HEK293 (cell line): ENCODE measurements around the gene WDR75.

ENCODE experiments used
- BCL11B ChIP-seq: fragments of 450-650 bp; formaldehyde crosslinking; IDR thresholded peaks from 2 replicates; pipeline ENCODE4 v1.5.1; 2016; ENCODE audit warnings: low read depth, missing biosample characterization, missing genetic modification characterization
- EGR2 ChIP-seq: fragments of 450-650 bp; formaldehyde crosslinking; IDR thresholded peaks from 2 replicates; pipeline ENCODE4 v1.5.1; 2016; ENCODE audit warnings: low read depth, missing biosample characterization, missing genetic modification characterization
- FEZF1 ChIP-seq: fragments of 450-650 bp; formaldehyde crosslinking; IDR thresholded peaks from 2 replicates; pipeline ENCODE4 v1.5.1; 2016; ENCODE audit warnings: missing biosample characterization, missing genetic modification characterization
- HOXD13 ChIP-seq: sonication (generic); formaldehyde crosslinking; IDR thresholded peaks from 2 replicates; pipeline ENCODE4 v1.8.0; 2022; ENCODE audit warnings: missing genetic modification reagents, borderline replicate concordance
- IKZF3 ChIP-seq: fragments of 450-650 bp; IDR thresholded peaks from 2 replicates; pipeline ENCODE4 v1.5.0; 2018; ENCODE audit warnings: missing biosample characterization, mild to moderate bottlenecking, missing genetic modification characterization, moderate library complexity
- OVOL3 ChIP-seq: fragments of 450-650 bp; formaldehyde crosslinking; IDR thresholded peaks from 2 replicates; pipeline ENCODE4 v1.5.1; 2016; ENCODE audit warnings: missing biosample characterization, missing genetic modification characterization
- PBX3 ChIP-seq: sonication (generic); formaldehyde crosslinking; IDR thresholded peaks from 2 replicates; pipeline ENCODE4 v1.8.1; 2022; ENCODE audit warnings: mild to moderate bottlenecking, moderate library complexity, missing genetic modification reagents
- SCRT1 ChIP-seq: fragments of 450-650 bp; formaldehyde crosslinking; IDR thresholded peaks from 2 replicates; pipeline ENCODE4 v1.5.1; 2016; ENCODE audit warnings: missing biosample characterization, missing genetic modification characterization, borderline replicate concordance
- ZBTB11 ChIP-seq: fragments of 450-650 bp; formaldehyde crosslinking; conservative IDR thresholded peaks from 2 replicates; pipeline ENCODE4 v1.5.1; 2016; ENCODE audit warnings: low read depth, missing biosample characterization, missing genetic modification characterization
- ZBTB21 ChIP-seq: fragments of 450-650 bp; formaldehyde crosslinking; IDR thresholded peaks from 2 replicates; pipeline ENCODE4 v1.5.1; 2017; ENCODE audit warnings: missing biosample characterization, missing genetic modification characterization
- ZFP37 ChIP-seq: fragments of 450-650 bp; formaldehyde crosslinking; IDR thresholded peaks from 2 replicates; pipeline ENCODE4 v1.5.1; 2016; ENCODE audit warnings: missing biosample characterization, missing genetic modification characterization
- ZNF121 ChIP-seq: fragments of 450-650 bp; formaldehyde crosslinking; IDR thresholded peaks from 2 replicates; pipeline ENCODE4 v1.5.1; 2016; ENCODE audit warnings: missing biosample characterization, missing genetic modification characterization
- ZNF133 ChIP-seq: fragments of 450-650 bp; formaldehyde crosslinking; IDR thresholded peaks from 2 replicates; pipeline ENCODE4 v1.5.1; 2016; ENCODE audit warnings: missing biosample characterization, missing genetic modification characterization
- ZNF174 ChIP-seq: fragments of 450-650 bp; formaldehyde crosslinking; IDR thresholded peaks from 2 replicates; pipeline ENCODE4 v1.5.0; 2017; ENCODE audit warnings: missing biosample characterization, mild to moderate bottlenecking, missing genetic modification characterization
- ZNF292 ChIP-seq: fragments of 450-650 bp; formaldehyde crosslinking; IDR thresholded peaks from 2 replicates; pipeline ENCODE4 v1.5.1; 2016; ENCODE audit warnings: low read depth, missing biosample characterization, missing genetic modification characterization, borderline replicate concordance
- ZNF433 ChIP-seq: fragments of 450-650 bp; formaldehyde crosslinking; IDR thresholded peaks from 2 replicates; pipeline ENCODE4 v1.5.1; 2016; ENCODE audit warnings: missing biosample characterization, missing genetic modification characterization, low read depth
- ZNF501 ChIP-seq: fragments of 450-650 bp; formaldehyde crosslinking; IDR thresholded peaks from 2 replicates; pipeline ENCODE4 v1.5.1; 2016; ENCODE audit warnings: missing biosample characterization, missing genetic modification characterization
- ZNF510 ChIP-seq: fragments of 450-650 bp; formaldehyde crosslinking; IDR thresholded peaks from 2 replicates; pipeline ENCODE4 v1.5.1; 2018; ENCODE audit warnings: mild to moderate bottlenecking, missing genetic modification characterization, missing biosample characterization; ENCODE audit not compliant: insufficient replicate concordance
- ZNF530 ChIP-seq: fragments of 450-650 bp; formaldehyde crosslinking; IDR thresholded peaks from 2 replicates; pipeline ENCODE4 v1.5.1; 2016; ENCODE audit warnings: low read depth, missing biosample characterization, missing genetic modification characterization
- ZNF639 ChIP-seq: fragments of 450-650 bp; formaldehyde crosslinking; IDR thresholded peaks from 2 replicates; pipeline ENCODE4 v1.5.1; 2016; ENCODE audit warnings: missing biosample characterization, missing genetic modification characterization
- ZNF677 ChIP-seq: fragments of 450-650 bp; IDR thresholded peaks from 2 replicates; pipeline ENCODE4 v1.5.0; 2018; ENCODE audit warnings: missing biosample characterization, mild to moderate bottlenecking, missing genetic modification characterization, moderate library complexity
- ZNF776 ChIP-seq: fragments of 450-650 bp; formaldehyde crosslinking; IDR thresholded peaks from 2 replicates; pipeline ENCODE4 v1.5.0; 2017; ENCODE audit warnings: missing biosample characterization, missing genetic modification characterization, borderline replicate concordance
- ZSCAN5A ChIP-seq: fragments of 450-650 bp; formaldehyde crosslinking; IDR thresholded peaks from 2 replicates; pipeline ENCODE4 v1.5.1; 2016; ENCODE audit warnings: missing biosample characterization, missing genetic modification characterization
- TF ChIP-seq, protein P1 (sequence below): fragments of 450-650 bp; formaldehyde crosslinking; IDR thresholded peaks from 2 replicates; pipeline ENCODE4 v1.5.1; 2016; ENCODE audit warnings: missing biosample characterization, missing genetic modification characterization
- TF ChIP-seq, protein P2 (sequence below): fragments of 450-650 bp; formaldehyde crosslinking; IDR thresholded peaks from 2 replicates; pipeline ENCODE4 v1.5.1; 2016; ENCODE audit warnings: missing biosample characterization, missing genetic modification characterization, borderline replicate concordance

The WDR75 gene

DNA sequence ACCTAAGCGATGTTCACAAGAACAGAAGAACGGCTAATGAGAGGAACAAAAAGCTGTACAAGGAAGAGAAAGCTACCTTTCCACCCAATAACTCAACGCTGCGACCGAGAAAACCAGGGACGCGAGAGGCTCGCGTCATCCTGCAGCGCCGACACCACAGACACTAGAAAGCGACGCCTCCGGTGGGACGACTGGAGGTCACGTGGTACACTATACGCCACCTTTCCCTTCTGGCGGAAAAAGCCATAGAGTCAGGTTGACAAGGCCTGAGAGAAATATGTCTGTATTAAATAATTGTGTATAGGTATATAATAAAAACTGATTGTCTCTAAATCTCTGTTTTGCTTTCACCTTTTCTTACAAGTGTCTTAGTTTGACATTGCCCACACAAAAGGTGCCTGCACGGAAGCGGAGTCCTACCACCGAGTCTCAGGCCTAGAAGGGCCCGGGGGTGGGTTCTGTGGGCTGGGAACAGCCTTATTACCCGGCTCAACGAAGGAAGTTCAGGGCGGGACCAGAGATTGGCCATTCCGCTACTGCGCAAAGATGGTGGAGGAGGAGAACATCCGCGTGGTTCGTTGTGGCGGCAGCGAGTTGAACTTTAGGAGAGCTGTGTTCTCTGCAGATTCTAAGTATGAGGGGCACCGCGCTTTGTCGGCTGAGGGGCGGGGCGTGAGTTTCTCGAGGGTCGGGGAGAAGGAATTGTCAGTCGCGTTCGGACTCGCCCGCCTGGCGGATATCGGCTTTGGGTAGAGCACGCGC is at the start of gene WDR75 (continued):
- TF ChIP-seq ZNF677 (tag by site-specific recombination): no peak
- peak; percentile 45 for TF ChIP-seq ZNF501
- no peak for TF ChIP-seq ZSCAN5A
- TF ChIP-seq HOXD13 (CRISPR knock-in tag): no peak
- no peak for TF ChIP-seq ZNF433
- no peak for TF ChIP-seq PBX3
- TF ChIP-seq ZNF776 (tag by site-specific recombination): no peak
- no peak for TF ChIP-seq FEZF1 (tag by site-specific recombination)
- no peak for TF ChIP-seq ZBTB21 (tag by site-specific recombination)
- TF ChIP-seq OVOL3 (tag by site-specific recombination): no peak
- peak; percentile 10; the same call in 1 of the 2 replicates for TF ChIP-seq ZNF639 (tag by site-specific recombination)
- TF ChIP-seq, protein P1, sequence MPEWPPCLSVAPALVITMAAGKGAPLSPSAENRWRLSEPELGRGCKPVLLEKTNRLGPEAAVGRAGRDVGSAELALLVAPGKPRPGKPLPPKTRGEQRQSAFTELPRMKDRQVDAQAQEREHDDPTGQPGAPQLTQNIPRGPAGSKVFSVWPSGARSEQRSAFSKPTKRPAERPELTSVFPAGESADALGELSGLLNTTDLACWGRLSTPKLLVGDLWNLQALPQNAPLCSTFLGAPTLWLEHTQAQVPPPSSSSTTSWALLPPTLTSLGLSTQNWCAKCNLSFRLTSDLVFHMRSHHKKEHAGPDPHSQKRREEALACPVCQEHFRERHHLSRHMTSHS (tag by site-specific recombination): no peak
- no peak for TF ChIP-seq IKZF3 (tag by site-specific recombination)
- TF ChIP-seq ZNF292 (tag by site-specific recombination): no peak
- TF ChIP-seq, protein P2, sequence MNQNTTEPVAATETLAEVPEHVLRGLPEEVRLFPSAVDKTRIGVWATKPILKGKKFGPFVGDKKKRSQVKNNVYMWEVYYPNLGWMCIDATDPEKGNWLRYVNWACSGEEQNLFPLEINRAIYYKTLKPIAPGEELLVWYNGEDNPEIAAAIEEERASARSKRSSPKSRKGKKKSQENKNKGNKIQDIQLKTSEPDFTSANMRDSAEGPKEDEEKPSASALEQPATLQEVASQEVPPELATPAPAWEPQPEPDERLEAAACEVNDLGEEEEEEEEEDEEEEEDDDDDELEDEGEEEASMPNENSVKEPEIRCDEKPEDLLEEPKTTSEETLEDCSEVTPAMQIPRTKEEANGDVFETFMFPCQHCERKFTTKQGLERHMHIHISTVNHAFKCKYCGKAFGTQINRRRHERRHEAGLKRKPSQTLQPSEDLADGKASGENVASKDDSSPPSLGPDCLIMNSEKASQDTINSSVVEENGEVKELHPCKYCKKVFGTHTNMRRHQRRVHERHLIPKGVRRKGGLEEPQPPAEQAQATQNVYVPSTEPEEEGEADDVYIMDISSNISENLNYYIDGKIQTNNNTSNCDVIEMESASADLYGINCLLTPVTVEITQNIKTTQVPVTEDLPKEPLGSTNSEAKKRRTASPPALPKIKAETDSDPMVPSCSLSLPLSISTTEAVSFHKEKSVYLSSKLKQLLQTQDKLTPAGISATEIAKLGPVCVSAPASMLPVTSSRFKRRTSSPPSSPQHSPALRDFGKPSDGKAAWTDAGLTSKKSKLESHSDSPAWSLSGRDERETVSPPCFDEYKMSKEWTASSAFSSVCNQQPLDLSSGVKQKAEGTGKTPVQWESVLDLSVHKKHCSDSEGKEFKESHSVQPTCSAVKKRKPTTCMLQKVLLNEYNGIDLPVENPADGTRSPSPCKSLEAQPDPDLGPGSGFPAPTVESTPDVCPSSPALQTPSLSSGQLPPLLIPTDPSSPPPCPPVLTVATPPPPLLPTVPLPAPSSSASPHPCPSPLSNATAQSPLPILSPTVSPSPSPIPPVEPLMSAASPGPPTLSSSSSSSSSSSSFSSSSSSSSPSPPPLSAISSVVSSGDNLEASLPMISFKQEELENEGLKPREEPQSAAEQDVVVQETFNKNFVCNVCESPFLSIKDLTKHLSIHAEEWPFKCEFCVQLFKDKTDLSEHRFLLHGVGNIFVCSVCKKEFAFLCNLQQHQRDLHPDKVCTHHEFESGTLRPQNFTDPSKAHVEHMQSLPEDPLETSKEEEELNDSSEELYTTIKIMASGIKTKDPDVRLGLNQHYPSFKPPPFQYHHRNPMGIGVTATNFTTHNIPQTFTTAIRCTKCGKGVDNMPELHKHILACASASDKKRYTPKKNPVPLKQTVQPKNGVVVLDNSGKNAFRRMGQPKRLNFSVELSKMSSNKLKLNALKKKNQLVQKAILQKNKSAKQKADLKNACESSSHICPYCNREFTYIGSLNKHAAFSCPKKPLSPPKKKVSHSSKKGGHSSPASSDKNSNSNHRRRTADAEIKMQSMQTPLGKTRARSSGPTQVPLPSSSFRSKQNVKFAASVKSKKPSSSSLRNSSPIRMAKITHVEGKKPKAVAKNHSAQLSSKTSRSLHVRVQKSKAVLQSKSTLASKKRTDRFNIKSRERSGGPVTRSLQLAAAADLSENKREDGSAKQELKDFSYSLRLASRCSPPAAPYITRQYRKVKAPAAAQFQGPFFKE: no peak
- TF ChIP-seq ZNF174 (tag by site-specific recombination): no peak
- TF ChIP-seq ZFP37 (tag by site-specific recombination): no peak
- no peak for TF ChIP-seq ZNF510 (tag by site-specific recombination)
- no peak for TF ChIP-seq SCRT1 (tag by site-specific recombination)
- peak; percentile 52; the same call in 1 of the 2 replicates for TF ChIP-seq ZBTB11 (tag by site-specific recombination)
- no peak for TF ChIP-seq ZNF133 (tag by site-specific recombination)
- no peak for TF ChIP-seq ZNF121
- TF ChIP-seq ZNF530: no peak
- no peak for TF ChIP-seq BCL11B (tag by site-specific recombination)
- TF ChIP-seq EGR2 (tag by site-specific recombination): peak; percentile 83
